HG02840 (cell line): Measurements from ENCODE around the gene MAPK11.
"Not testable (repeated sequence)": the region's sequence is repeated elsewhere in the genome, so short reads cannot be mapped to it uniquely, and the experiment has no call there.

ENCODE experiments used
- ATAC-seq: cut with Tn5 transposase; IDR thresholded peaks from one replicate; pipeline ENCODE4 v1.9.1; 2021; ENCODE audit warnings: mild to moderate bottlenecking, moderate library complexity, moderate number of reproducible peaks; ENCODE audit not compliant: unreplicated experiment, low FRiP score

MAPK11 gene

DNA sequence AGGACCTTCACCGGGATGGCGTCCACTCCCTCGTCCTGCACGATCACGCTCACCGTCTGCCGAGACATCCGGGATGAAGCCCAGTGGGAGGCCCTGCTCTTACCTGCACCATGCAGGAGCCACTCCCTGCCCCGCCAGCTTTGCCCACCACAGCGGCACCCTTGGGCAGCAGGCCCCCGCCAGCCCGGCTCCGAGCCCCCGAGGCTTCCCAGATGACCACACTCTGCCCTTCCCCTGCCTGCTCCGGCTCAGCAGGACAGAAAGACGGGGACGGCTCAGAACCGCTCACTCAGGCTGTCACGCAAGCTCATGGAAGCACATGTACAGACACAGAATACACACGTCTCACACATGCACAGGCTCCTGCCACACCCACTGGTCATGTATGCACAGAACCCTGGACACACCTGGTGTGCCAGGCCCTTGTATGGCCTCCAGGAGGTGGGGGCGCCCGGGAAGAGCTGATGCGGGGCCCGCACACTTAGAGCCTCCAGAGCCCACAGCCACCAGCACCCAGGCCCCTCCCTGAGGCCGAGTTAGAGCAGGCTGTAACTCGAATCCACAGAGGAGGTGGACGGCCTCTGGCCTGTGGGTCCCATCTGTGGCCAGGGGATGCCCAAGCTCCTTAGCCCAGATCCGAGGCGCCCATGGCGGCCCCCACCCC lies 8.9 kb upstream of the MAPK11 start:
- no peak for ATAC-seq

DNA sequence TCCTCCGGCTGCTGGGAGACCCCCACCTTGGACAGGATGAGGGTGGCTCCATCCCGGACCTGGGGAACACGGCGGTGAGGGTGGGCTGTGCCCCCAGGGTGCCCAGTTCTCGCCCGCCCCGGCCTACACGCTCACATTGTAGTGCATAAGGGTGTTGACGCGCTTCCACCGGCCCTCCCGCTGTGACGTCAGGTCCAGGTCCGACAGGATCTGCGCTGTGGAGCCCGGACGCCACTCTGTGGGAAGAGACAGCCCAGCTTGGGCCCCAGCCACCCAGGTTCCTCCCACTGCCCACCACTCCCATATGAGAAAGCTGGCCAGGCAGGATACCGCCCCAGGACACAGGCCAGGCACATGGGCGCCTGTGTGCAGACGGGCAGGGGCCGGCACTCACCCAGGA lies 8.3 kb upstream of the MAPK11 start:
- ATAC-seq, result no peak

DNA sequence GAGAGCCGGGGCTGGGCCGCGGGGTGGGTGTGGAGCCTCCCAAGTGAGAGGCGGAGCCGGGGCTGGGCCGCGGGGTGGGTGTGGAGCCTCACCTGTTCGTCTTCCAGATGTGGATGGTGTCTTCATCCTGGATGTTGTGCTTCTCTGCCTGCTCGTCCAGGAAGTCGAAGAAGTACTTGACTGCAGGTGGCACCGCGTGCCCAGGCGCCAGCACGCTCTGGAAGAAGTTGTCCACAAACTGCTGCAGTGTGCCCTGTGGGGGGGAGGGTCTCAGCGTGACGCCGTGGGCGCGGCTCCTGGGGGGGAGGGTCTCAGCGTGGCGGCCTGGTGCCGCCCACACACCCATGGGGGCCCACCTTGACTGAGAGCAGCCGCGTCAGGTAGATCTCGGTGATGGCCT lies 7.6 kb upstream of the MAPK11 start:
- no peak for ATAC-seq

DNA sequence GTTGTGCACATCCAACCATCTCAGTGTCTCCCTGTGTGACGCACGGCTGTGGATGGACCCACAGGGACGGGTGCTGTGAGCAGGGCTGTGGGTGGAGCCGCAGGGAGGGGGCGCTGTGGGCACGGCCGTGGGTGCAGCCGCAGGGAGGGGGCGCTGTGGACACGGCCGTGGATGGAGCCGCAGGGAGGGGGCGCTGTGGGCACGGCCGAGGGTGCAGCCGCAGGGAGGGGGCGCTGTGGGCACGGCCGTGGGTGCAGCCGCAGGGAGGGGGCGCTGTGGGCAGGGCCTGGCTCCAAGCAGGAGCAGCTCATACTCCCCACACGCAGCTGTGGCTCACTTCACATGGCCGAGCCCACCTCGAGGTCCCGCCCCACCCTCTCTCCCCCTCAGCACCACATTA lies 6.0 kb upstream of the MAPK11 start:
- ATAC-seq, result peak; percentile 53

DNA sequence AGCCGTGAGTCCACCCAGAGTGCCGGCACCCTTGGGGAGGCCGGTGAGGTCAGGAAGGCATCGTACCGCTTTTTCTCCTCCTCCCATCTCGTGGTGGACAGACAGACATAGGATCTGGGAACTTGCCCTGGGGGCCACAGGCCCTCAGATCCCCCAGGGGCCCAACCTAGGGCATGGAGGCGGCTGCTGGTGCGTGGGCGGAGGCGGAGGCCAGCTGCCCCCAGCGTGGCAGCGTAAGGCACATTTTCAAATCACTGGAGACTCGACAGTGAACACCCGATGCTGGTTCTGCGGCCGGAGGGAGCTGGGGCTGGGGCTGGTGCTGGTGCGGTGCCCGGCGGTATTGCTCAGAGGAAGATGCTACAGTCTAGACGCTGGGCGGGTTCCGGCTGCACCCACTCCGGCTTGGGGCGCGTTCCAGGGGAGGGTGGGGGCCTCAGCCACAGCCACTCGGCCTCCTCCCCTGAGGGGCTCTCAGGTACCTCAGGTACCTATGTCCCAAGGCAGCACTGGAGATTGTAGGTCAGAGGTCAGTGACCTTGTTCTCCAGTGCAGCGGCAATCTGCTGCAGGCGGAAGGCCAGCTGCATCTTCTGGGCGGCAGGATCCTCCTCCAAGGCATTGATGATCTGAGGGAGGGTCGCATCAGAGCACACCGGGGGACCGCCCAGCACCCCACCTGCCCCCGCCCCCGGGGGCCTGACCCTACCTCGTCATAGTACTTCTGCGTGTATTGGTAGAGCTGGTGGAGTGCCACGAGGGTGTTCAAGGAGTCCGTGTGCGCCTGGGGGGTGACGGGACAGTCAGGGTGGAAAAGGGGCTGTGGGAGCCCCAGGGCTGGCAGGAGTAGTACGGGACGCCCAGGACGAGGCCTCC lies 5.2 kb upstream of the MAPK11 start:
- no peak for ATAC-seq

DNA sequence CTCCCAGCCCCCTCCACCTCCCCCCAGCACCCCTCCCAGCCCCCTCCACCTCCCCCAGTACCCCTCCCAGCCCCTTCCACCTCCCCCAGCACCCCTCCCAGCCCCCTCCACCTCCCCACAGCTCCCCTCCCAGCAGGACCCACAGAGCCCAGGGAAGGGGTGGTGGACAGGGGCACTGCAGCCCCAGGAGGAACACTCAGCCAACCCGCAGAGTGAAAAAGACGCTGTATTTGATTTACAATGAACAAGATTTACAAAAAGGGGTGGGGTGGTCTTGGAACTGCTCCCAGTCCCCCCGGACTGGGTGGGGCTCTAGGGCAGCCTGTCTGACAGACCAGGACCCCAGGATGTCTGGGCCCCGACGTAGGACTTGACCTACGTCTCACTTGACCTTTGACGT lies 4.6 kb upstream of the MAPK11 start:
- ATAC-seq, result no peak

DNA sequence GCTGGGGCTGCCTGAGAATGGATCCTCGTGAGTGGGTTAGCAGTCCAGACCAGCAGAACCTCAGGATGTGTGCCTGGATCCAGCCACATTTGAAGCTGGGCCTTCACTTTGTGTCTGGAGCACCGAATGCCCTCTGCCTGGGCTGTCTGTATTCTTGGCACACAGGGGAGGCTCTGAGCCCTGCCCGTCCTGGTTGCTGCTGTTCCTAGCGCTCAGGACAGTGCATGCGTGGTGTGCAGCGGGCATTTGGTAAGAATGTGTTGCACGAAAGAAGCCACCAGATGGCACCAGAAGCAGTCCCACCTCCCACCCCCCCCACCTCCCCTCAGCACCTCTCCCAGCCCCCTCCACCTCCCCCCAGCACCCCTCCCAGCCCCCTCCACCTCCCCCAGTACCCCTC lies 4.1 kb upstream of the MAPK11 start:
- ATAC-seq, result no peak

DNA sequence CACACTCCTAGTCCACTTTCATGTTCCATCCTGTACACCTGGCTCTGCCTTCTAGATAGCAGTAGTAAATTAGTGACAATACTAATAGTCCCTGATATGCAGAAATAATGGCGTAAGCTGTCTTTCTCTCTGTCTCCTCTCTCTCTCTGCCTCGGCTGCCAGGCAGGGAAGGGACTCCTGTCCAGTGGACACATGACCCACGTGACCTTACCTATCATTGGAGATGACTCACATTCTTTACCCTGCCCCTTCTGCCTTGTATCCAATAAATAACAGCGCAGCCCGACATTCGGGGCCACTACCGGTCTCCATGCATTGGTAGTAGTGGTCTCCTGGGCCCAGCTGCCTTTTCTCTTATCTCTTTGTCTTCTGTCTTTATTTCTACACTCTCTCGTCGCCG lies 3.6 kb upstream of the MAPK11 start:
- ATAC-seq, result not testable (repeated sequence)

DNA sequence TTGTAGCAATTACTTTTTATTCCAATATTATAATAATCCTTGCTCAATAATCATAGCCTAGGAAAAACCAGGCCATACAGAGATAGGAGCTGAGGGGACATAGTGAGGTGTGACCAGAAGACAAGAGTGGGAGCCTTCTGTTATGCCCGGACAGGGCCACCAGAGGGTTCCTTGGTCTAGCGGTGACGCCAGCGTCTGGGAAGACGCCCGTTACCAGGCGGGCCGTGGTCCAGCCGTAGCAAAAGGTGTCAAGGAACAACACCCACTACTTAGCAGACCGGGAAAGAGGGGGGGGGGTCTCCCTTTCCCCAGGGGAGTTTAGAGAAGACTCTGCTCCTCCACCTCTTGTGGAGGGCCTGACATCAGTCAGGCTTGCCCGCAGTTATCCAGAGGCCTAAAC lies 3.2 kb upstream of the MAPK11 start:
- ATAC-seq, result not testable (repeated sequence)

DNA sequence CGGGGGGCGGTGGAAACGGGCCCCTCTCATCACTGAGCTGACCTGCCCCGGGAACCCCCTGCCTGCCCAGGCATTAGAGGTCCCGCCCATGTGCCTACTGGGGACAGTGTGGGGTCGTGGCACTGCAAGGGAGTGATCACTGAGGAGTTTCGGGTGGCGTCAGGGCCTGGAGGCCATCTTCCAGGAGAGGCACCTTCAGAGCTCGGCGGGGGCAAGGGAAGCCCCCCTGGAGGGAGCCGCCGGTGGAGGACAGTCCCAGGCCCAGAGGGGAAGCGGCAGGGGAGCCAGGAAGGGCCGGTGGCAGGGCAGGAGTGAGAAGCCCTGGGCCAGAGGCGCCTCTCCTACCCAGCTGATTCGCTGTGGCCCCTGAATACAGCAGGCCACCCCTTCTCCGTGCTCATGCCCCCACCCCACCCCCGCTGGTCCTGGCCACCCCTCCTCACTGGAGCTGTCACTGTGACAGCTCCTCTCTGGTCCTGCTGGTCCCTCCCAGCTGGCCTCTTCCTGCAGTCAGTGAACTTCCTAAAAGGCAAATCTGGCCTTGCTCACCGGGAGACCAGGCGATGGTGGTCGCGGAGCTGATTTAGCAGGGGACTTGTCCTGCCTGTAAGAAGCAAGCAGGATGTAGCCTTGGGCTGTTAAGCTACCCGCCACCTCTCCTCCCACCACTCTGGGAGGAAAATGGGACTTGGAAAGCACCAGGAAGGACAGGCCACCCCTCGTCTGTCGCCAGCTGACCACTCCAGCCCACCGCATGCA lies 2.0 kb upstream of the MAPK11 start:
- ATAC-seq, result no peak

DNA sequence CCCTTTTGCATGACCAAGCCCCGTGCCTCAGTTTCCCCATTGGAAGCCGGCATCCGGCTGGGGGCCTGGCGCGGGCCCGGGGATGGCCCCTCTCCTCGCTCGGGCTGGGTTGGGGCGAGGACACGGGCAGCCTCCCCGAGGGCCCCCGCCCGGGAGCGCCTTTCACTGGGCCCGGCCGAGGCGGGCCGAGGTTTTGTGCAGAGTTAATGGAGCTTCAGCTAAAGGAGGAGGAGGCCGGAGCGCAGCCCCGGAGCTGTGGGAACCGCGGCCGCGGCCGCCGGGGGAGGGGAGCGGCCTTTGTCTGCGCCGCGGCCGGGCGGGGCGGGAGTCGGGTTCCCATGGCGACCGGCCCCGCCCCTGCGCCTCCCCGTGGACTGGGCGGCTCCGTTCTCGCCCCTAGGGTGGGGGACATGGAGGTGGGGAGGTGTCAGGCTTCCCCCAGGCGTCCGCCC lies 1.4 kb upstream of the MAPK11 start:
- no peak for ATAC-seq

DNA sequence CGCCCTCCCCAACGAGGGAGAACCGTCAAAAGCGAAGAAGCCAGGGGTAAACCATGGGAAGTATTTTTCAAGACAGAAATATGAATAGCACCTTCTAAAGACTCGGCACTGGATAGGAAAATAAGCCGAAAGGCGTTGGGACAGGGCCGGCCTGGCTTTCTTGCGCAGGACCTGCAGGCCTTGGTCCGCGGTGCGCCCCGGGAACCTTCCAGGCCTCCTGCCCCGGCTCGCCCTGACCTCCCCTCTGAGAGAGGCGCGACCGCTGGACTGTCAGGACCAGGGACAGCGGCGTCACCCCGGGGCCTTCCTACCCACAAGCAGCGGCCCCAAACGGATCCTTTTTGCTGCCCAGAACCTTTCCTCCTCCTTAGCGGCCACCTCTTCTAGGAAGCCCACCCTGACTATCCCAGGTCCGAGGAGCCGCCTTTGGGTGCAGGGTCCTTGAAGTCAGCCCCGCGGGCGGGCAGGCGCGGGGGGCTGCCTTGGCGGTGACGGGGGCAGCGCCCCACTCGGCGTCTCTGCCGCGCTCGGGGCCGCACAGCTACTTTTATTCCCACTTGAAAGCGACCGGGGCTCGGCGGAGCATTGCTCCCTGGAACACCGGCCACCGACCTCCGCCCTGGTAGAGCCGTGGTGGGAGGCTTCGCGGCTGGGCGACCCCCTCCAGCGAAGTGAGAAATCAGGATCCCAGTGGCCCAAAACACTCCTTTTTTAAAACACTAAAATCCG lies 650 bp upstream of the MAPK11 start:
- ATAC-seq, result no peak

DNA sequence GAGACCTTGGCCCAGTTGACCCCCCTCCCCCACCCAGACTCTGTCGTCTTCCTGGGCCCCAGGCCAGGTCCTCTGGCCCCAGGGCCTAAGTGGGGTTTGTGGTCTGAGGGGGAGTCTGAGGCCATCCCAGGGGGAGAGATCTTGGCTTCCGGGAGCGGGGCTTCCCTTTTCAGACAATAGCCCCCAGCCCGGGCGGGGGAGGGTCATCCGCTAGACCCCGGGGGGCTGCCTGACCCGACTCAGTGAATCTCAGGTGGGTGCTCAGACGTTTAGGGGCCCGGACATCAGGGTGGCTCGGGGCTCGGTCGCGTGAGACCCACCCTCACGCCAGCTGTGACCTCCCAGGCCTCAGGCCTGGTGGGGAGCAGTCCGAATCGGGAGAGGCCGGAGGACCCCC lies 609 bp downstream of the MAPK11 start:
- no peak for ATAC-seq

DNA sequence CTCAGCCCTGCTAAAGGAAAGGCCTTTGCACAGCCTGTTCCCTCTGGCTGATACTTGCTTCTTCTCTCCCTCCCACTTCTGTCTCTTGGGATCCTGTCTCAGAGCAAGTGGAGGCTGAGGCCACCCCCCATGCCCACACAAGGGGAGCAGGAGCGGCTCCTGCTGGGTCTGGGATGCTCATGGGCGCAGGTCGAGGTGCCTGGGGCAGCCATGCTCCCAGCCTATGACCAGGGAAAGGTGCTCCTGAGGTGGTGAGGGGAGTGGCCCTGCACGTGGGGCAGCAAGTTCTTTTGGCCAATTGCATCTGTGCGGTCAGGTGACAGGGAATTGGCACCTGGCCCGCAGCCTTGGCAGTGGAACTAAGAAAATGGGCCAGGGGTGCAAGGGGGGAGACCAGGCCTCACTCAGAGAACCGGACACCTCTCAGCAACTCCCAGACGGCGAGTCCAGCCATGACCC lies 1.5 kb downstream of the MAPK11 start:
- ATAC-seq, result no peak

DNA sequence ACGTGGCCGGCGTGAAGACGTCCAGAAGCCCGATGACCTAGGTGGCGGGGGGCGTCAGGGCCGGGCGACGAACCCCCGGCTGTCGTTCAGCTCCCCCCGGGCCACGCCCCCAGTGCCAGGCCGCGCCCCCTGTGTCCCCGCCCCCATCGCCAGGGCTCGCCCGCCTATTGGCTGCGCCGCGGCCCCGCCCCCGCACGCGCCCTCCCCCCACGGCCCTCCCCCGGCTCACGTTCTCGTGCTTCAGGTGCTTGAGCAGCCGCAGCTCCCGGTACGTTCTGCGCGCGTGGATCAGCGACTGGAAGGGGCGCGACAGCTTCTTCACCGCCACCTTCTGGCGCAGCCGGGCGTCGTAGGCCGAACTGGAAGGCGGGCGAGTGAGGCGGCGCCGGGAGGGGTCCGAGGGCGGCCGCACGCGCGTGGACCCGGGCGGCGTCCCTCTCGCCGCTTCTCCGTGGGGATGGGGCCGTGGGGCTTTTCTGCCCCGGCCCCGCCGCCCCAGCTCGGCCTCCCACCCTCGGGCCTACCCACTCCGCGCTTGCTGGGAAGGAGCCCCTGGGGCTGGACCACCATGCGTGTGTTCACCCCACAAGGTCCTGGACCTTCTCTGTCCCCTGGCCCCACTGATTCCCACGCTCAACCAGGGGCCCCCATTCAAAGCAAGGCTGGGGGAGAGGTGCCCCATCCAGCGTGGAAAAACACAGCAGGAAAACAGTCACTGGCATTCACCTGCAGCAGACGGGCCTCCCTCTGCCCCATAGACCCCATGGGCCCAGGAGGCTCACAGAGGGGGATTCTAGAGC lies 2.4 kb downstream of the MAPK11 start:
- ATAC-seq, result no peak

DNA sequence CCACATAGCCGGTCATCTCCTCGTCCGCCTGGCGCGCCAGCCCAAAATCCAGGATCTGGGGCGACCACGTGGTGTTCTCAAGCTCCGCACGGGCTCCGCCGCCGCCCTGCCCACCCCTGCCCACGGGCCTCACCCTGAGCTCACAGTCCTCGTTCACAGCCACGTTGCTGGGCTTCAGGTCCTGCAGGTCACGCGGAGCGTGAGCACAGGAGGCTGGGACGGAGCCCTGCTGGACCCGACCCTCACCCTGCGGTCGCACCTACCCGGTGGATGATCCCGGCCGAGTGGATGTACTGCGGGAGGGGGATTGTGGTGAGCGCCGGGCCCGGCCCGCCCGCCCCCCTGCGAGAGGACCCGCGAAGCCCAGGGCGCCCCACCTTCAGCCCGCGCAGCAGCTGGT lies 3.2 kb downstream of the MAPK11 start:
- ATAC-seq, result no peak

DNA sequence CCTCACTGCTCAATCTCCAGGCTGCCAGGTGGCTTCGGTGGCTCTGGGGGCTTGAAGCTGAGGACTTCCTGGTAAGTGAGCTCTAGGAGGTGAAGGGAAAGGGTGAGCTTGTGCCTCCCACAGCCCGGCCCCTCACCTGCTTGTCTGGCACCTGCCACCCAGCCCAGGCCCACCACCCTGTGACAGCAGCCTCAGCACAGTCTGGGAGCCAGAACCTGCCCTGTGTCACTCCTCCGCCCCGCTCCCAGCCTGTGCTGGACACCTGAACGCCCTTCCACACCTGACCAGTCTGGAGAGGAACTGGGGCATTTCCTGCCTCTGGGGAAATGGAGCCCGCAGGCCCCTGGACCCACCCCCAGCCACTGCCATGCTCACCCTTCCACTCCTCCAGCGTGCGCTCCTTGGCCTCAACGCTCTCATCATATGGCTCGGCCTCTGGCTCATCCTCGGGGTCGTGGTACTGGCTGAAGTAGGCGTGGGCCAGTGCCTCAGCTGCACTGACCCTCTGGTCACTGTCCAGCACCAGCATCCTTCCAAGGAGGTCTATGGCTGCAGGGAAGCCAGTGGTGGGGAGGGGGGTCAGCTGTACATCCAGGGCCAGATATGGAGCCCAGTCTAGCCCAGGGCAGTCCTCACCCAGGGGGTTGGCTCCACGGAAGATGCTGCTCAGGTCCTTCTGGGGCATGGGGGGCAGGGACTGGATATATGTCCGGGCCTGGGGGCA lies 5.1 kb downstream of the MAPK11 start:
- ATAC-seq, result no peak

DNA sequence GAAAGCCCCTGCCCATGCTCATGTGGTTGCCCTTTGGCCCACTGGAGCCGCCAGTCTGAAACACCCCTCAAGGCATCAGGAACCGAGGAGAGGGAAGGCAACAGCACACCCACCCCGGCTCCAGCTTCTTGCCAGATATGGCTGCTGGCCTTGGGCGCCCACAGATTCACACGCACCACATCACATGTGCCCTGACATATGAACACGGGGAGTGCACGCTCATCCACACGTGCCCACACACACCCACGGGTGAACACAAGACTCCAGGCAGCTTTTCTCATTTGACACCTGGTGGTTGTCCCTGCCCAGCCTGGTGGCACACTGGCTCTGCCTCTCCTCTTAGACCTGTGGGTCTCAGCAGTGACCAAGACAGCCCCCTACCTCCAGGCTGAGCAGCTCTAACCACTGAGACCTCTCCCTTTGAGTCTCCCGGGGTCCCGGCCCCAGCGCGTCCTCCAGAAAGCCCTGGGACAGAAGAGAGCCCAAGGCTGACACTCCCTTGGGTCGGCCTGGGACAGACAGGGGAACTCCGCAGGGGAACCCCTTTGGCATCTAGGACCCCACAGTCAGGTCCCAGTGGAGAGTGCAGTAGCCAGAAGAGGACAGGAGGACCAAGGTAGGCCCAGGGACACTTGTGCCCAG lies 6.0 kb downstream of the MAPK11 start:
- no peak for ATAC-seq
